Measurements from ENCODE around the gene CHKA. TPM values are rescaled to one million over a fixed set of nuclear protein-coding genes. Genes with fewer than 3 reads are reported as not detected.
A peak's percentile ranks its signal among the peaks of the same experiment; 100 is the strongest.

The CHKA gene
- total RNA-seq, 1 donor from 2014 or later, result 18.2 TPM

- TF ChIP-seq POLR2A (IDR thresholded peaks at IDR 0.05), result no peak
- TF ChIP-seq CTCF (IDR thresholded peaks at IDR 0.05), result no peak
- no peak for TF ChIP-seq POLR2AphosphoS5 (IDR thresholded peaks at IDR 0.05; ENCODE audit: insufficient read depth in 1 of 2, low read depth in 1 of 2)
- Histone ChIP-seq H3K27me3 (no peaks in the 10 kb centered on the region), H3K36me3 (no peaks in the 10 kb centered on the region), H3K4me3 (no peak overlapping the region), H3K4me1 (peaks cover 33% of the 10 kb centered on the region), H3K9me3 (no peaks in the 10 kb centered on the region), H3K27ac (no peak overlapping the region)
- no peak for DNase-seq (ENCODE audit: extremely low spot score in 2 of 2)
- intact Hi-C loops (cut with DNase I), result no loop called here
Measured at GRCh38 chr11:68145120-68145866, 24.1 kb upstream of the CHKA start.

- Histone ChIP-seq H3K9me3 (no peaks in the 10 kb centered on the region), H3K36me3 (no peaks in the 10 kb centered on the region), H3K27me3 (no peaks in the 10 kb centered on the region), H3K27ac (no peak overlapping the region), H3K4me1 (peaks cover 37% of the 10 kb centered on the region), H3K4me3 (no peak overlapping the region)
- DNase-seq (ENCODE audit: extremely low spot score in 2 of 2), result no peak
- no peak for TF ChIP-seq CTCF (IDR thresholded peaks at IDR 0.05)
- no peak for TF ChIP-seq POLR2A (IDR thresholded peaks at IDR 0.05)
- TF ChIP-seq POLR2AphosphoS5 (IDR thresholded peaks at IDR 0.05; ENCODE audit: insufficient read depth in 1 of 2, low read depth in 1 of 2), result no peak
- intact Hi-C loops (cut with DNase I), result no loop called here
Measured at GRCh38 chr11:68143310-68143689, 22.1 kb upstream of the CHKA start.

GRCh38 chr11:68142441-68143309, 21.5 kb upstream of the CHKA start:
- Histone ChIP-seq H3K9me3 (no peaks in the 10 kb centered on the region), H3K4me3 (no peak overlapping the region), H3K27ac (no peak overlapping the region), H3K36me3 (no peaks in the 10 kb centered on the region), H3K27me3 (no peaks in the 10 kb centered on the region), H3K4me1 (peaks cover 44% of the 10 kb centered on the region)
- no peak for TF ChIP-seq POLR2AphosphoS5 (IDR thresholded peaks at IDR 0.05; ENCODE audit: insufficient read depth in 1 of 2, low read depth in 1 of 2)
- TF ChIP-seq CTCF (IDR thresholded peaks at IDR 0.05), result no peak
- no peak for TF ChIP-seq POLR2A (IDR thresholded peaks at IDR 0.05)
- intact Hi-C loops (cut with DNase I), result no loop called here
- no peak for DNase-seq (ENCODE audit: extremely low spot score in 2 of 2)

GRCh38 chr11:68142028-68142412, 20.8 kb upstream of the CHKA start:
- intact Hi-C loops (cut with DNase I), result no loop called here
- no peaks in the 10 kb centered on the region for H3K9me3 ChIP-seq
- no peaks in the 10 kb centered on the region for H3K27me3 ChIP-seq
- TF ChIP-seq CTCF (IDR thresholded peaks at IDR 0.05) (no peak), POLR2A (IDR thresholded peaks at IDR 0.05) (no peak), POLR2AphosphoS5 (IDR thresholded peaks at IDR 0.05; ENCODE audit: insufficient read depth in 1 of 2, low read depth in 1 of 2) (peak in 1 of 2 donors; percentile 21)
- peaks cover 47% of the 10 kb centered on the region for H3K4me1 ChIP-seq
- H3K27ac ChIP-seq, result no peak overlapping the region
- DNase-seq (ENCODE audit: extremely low spot score in 2 of 2), result no peak
- no peak overlapping the region for H3K4me3 ChIP-seq
- H3K36me3 ChIP-seq, result no peaks in the 10 kb centered on the region

Data from vagina (tissue), 2 donors.